HL-60 (cell line): Measurements from ENCODE around the gene RASIP1.

Experiments used
- POLR2AphosphoS5 ChIP-seq: IDR thresholded peaks from 2 replicates; pipeline ENCODE4 v1.6.1; 2012; ENCODE audit warnings: low read depth
- TF ChIP-seq, protein P1 (sequence below): IDR thresholded peaks from one replicate; pipeline ENCODE4 v1.5.1; 2011; ENCODE audit warnings: low read length, control low read depth, inconsistent platforms; ENCODE audit not compliant: insufficient read depth

DNA sequence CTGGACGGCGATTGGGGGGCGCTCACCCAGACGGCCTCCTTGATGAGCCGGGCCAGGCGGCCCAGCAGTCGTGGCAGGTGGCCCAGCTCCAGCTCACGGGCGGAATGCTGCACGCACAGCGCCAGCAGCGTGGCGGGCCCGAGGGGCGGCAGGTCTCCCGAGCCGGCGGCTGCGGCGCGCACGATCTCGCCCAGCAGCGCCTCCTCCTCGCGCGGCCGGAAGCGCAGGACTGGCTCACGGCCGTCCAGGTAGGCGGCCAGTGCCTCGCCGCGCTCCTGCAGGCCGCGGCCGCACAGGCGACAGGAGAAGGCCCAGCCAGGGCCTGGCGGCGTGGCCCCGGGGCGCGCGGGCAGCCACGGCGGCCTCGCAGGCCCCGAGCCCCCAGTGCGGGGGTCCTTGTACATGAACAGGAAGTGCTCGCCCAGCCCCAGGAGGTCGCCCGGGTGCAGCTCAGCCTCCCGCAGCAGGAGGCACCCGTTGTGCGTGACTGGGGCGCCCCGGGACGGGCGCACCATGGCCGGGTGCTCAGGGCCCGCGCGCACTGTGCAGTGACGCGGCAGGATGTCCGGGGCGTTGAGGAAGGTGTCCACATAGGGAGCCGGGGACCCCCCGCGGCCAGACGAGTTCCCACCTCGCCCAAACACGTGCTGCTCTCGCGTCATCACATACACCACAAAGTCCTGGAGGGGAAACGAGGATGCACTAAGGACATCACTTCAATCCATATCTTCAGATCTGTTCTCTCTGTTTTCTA lies 11.3 kb downstream of the RASIP1 start:
- TF ChIP-seq, protein P1, sequence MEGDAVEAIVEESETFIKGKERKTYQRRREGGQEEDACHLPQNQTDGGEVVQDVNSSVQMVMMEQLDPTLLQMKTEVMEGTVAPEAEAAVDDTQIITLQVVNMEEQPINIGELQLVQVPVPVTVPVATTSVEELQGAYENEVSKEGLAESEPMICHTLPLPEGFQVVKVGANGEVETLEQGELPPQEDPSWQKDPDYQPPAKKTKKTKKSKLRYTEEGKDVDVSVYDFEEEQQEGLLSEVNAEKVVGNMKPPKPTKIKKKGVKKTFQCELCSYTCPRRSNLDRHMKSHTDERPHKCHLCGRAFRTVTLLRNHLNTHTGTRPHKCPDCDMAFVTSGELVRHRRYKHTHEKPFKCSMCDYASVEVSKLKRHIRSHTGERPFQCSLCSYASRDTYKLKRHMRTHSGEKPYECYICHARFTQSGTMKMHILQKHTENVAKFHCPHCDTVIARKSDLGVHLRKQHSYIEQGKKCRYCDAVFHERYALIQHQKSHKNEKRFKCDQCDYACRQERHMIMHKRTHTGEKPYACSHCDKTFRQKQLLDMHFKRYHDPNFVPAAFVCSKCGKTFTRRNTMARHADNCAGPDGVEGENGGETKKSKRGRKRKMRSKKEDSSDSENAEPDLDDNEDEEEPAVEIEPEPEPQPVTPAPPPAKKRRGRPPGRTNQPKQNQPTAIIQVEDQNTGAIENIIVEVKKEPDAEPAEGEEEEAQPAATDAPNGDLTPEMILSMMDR: no peak
- no peak for TF ChIP-seq POLR2AphosphoS5
